HUES64 (cell line): ENCODE measurements around the gene RSPH10B.
"Not testable (repeated sequence)": the region's sequence is repeated elsewhere in the genome, so short reads cannot be mapped to it uniquely, and the experiment has no call there.

Experiments
- H3K27ac ChIP-seq: 2 replicates; pipeline ENCODE4 v1.7.0; 2013; ENCODE audit warnings: low read depth, low read length, inconsistent platforms
- H3K27me3 ChIP-seq: 2 replicates; pipeline ENCODE4 v1.6.1; 2013; ENCODE audit warnings: mild to moderate bottlenecking, low read length; ENCODE audit not compliant: insufficient read depth
- H3K36me3 ChIP-seq: 2 replicates; pipeline ENCODE4 v1.6.1; 2013; ENCODE audit warnings: mild to moderate bottlenecking, low read length; ENCODE audit not compliant: insufficient read depth
- H3K4me1 ChIP-seq: 2 replicates; pipeline ENCODE4 v1.6.1; 2013; ENCODE audit warnings: mild to moderate bottlenecking, low read length, moderate library complexity; ENCODE audit not compliant: insufficient read depth
- H3K4me3 ChIP-seq: 2 replicates; pipeline ENCODE4 v1.5.1; 2013; ENCODE audit warnings: mild to moderate bottlenecking, low read length, moderate library complexity
- H3K9ac ChIP-seq: 2 replicates; pipeline ENCODE4 v1.6.1; 2013; ENCODE audit warnings: mild to moderate bottlenecking, low read depth, low read length
- H3K9me3 ChIP-seq: 2 replicates; pipeline ENCODE4 v1.6.1; 2013; ENCODE audit warnings: low read depth, low read length; ENCODE audit not compliant: insufficient read depth
- WGBS: fragments of 150-250, 120-280 bp; methylation state at CpG from one replicate; pipeline ENCODE4 v1.1.7; 2013; ENCODE audit warnings: missing lambda C conversion rate; 5-methylcytosine and 5-hydroxymethylcytosine counted together

RSPH10B gene

GRCh38 chr7:5924180-5924579 lies 46.3 kb downstream of the RSPH10B start:
- H3K9me3 ChIP-seq, H3K4me3 ChIP-seq, H3K27me3 ChIP-seq, H3K27ac ChIP-seq, H3K36me3 ChIP-seq, H3K4me1 ChIP-seq, H3K9ac ChIP-seq: not testable (repeated sequence)
- no CpG with 5 or more reads among the region's 2 CpGs for WGBS

- not testable (repeated sequence) for H3K27ac ChIP-seq, H3K9me3 ChIP-seq, H3K4me1 ChIP-seq, H3K4me3 ChIP-seq, H3K27me3 ChIP-seq, H3K9ac ChIP-seq, H3K36me3 ChIP-seq
- 89% methylated on average over 2 of the region's 6 CpGs for WGBS
These were observed 54.0 kb downstream of the RSPH10B start for GRCh38 chr7:5916529-5916928.

- not testable (repeated sequence) for H3K4me3 ChIP-seq, H3K9me3 ChIP-seq, H3K4me1 ChIP-seq, H3K27ac ChIP-seq, H3K27me3 ChIP-seq, H3K9ac ChIP-seq
- H3K36me3 ChIP-seq, result peaks cover 24% of the 10 kb centered on the region
- 100% methylated on average over 3 of the region's 6 CpGs for WGBS
These were observed 61.7 kb downstream of the RSPH10B start for GRCh38 chr7:5908835-5909234.

- not testable (repeated sequence) for H3K9ac ChIP-seq, H3K27ac ChIP-seq, H3K9me3 ChIP-seq, H3K4me3 ChIP-seq, H3K27me3 ChIP-seq, H3K4me1 ChIP-seq
- 95% methylated on average over 4 of the region's 5 CpGs for WGBS
- peaks cover 21% of the 10 kb centered on the region for H3K36me3 ChIP-seq
These were observed 65.8 kb downstream of the RSPH10B start for GRCh38 chr7:5904726-5905125.

GRCh38 chr7:5903002-5903401 lies 67.5 kb downstream of the RSPH10B start:
- WGBS, result 87% methylated on average over 4 of the region's 6 CpGs
- not testable (repeated sequence) for H3K9ac ChIP-seq, H3K4me1 ChIP-seq, H3K27me3 ChIP-seq, H3K9me3 ChIP-seq, H3K27ac ChIP-seq, H3K4me3 ChIP-seq
- peaks cover 17% of the 10 kb centered on the region for H3K36me3 ChIP-seq

- not testable (repeated sequence) for H3K9ac ChIP-seq, H3K36me3 ChIP-seq, H3K4me1 ChIP-seq, H3K27me3 ChIP-seq, H3K9me3 ChIP-seq
- Histone ChIP-seq H3K4me3 (peak within 1 kb of the TSS; percentile 54), H3K27ac (peak within 1 kb of the TSS; percentile 62; the same call in 1 of the 2 replicates)
- 1% methylated on average over 21 of the region's 64 CpGs for WGBS
These were observed 71.8 kb downstream of the RSPH10B start, which contains the start of gene CCZ1 for GRCh38 chr7:5898480-5899224. Gene CCZ1, plus strand, starts transcription at chr7:5898733. Its CDS starts 67 bp downstream, at chr7:5898800.

GRCh38 chr7:5897369-5897919 lies 73.0 kb downstream of the RSPH10B start:
- 69% methylated on average over 3 of the region's 13 CpGs for WGBS
- not testable (repeated sequence) for H3K27ac ChIP-seq, H3K27me3 ChIP-seq, H3K36me3 ChIP-seq, H3K4me1 ChIP-seq, H3K4me3 ChIP-seq, H3K9me3 ChIP-seq, H3K9ac ChIP-seq

- no peak overlapping the region for H3K27ac ChIP-seq
- no peak overlapping the region for H3K9ac ChIP-seq
- H3K4me1 ChIP-seq, result no peaks in the 10 kb centered on the region
- no peaks in the 10 kb centered on the region for H3K27me3 ChIP-seq
- 92% methylated on average over 9 of the region's 9 CpGs for WGBS
- no peaks in the 10 kb centered on the region for H3K36me3 ChIP-seq
- no peaks in the 10 kb centered on the region for H3K9me3 ChIP-seq
- H3K4me3 ChIP-seq, result no peak overlapping the region
These were observed 78.0 kb downstream of the RSPH10B start for GRCh38 chr7:5892498-5892897.

GRCh38 chr7:5890244-5890643 lies 80.2 kb downstream of the RSPH10B start:
- 100% methylated on average over 1 of the region's 2 CpGs for WGBS
- H3K4me1 ChIP-seq, H3K27me3 ChIP-seq, H3K9ac ChIP-seq, H3K36me3 ChIP-seq, H3K27ac ChIP-seq, H3K9me3 ChIP-seq, H3K4me3 ChIP-seq: not testable (repeated sequence)

GRCh38 chr7:5888021-5888420 lies 82.5 kb downstream of the RSPH10B start:
- H3K27me3 ChIP-seq, H3K4me3 ChIP-seq, H3K9ac ChIP-seq, H3K36me3 ChIP-seq, H3K4me1 ChIP-seq, H3K9me3 ChIP-seq, H3K27ac ChIP-seq: not testable (repeated sequence)
- WGBS, result 91% methylated on average over 5 of the region's 5 CpGs

GRCh38 chr7:5884431-5884830 lies 86.1 kb downstream of the RSPH10B start:
- not testable (repeated sequence) for H3K27ac ChIP-seq, H3K4me1 ChIP-seq, H3K9me3 ChIP-seq, H3K36me3 ChIP-seq, H3K27me3 ChIP-seq, H3K4me3 ChIP-seq, H3K9ac ChIP-seq
- 92% methylated on average over 3 of the region's 5 CpGs for WGBS

- H3K36me3 ChIP-seq, result not testable (repeated sequence)
These were observed 90.4 kb downstream of the RSPH10B start for GRCh38 chr7:5880106-5880505.

More at GRCh38 chr7:5880106-5880505, 90.4 kb downstream of the RSPH10B start:
- not testable (repeated sequence) for H3K27ac ChIP-seq, H3K9me3 ChIP-seq, H3K4me3 ChIP-seq, H3K4me1 ChIP-seq, H3K9ac ChIP-seq, H3K27me3 ChIP-seq
- WGBS, result 85% methylated on average over 6 of the region's 6 CpGs
